ENCODE results near the gene PRM2. TPM values are rescaled to one million over a fixed set of nuclear protein-coding genes. Genes with fewer than 3 reads are reported as not detected.

PRM2 gene
- total and polyA plus RNA-seq, 5 donors from 2014 or later: not detected

DNA sequence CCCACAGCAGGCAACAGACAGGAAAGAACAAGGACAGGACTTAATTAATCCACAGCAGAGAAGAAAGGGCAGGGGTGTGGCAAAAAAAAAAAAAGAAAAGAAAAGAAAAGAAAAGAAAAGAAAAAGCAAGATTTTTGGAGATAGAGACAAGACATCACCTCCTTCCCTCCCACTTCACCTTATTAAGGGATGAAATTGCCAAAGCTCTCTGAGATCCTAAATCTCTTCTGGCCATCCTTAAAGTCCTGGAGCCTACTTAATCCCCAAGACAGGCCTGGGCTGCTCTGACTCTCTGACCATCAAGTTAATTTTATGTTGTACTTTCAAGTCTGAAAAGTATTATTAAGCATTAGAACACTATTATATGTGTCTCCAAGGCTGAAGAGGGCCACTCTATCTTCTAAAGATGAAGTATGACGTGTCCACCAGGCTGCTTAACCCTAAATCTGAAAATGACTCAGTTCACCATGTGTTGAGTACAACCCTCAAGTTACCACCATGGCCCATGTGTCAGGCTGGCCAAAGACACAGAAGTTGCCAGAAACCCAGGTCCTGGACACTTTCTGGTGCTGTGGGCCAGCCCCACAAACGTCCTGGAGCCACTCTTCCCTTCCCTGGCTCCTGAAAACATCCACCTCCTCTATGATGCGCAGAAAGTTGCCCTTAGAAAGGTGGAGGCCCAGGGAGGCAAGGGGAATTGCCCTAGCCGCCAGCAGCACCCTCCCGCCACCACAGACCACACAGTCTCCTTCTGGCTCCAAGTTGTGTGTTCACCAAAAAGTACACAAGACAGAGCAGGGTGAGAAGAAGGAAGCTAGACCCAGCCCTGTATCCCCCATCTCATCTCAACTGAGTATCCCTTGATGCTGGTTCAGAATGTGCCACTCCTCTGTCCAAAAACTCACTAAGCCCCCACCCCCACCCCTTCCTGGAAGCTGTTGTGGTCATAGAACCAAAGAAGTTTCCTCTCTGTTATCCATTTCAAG is 23.0 kb downstream of the PRM2 start:
- peaks cover 15% of the 10 kb centered on the region for H3K36me3 Mint-ChIP-seq
- peak overlapping the region; percentile 91 for H3K27ac ChIP-seq (ENCODE audit: insufficient read depth, low read length, poor library complexity, severe bottlenecking)
- no peaks in the 10 kb centered on the region for H3K9me3 Mint-ChIP-seq
- DNase-seq (peak in 2 of 3 donors; percentile 25 to 67), ATAC-seq (ENCODE audit: low read depth in 2 of 2) (no peak)
- H3K27ac Mint-ChIP-seq: peak overlapping the region; percentile 83 to 95 (median 92)
- H3K27me3 Mint-ChIP-seq: no peaks in the 10 kb centered on the region
- H3K4me3 Mint-ChIP-seq: peak overlapping the region; percentile 86 to 99 (median 90)
- peak overlapping the region; percentile 77 for H3K4me3 ChIP-seq (ENCODE audit: low read depth, low read length)
- peaks cover 15 to 58% (median 38%) of the 10 kb centered on the region in 4 donors for H3K4me1 Mint-ChIP-seq
- H3K4me1 ChIP-seq (ENCODE audit: control insufficient read depth, insufficient read depth, low read length, poor library complexity, severe bottlenecking): peaks cover 51% of the 10 kb centered on the region
- H3K9me3 ChIP-seq (ENCODE audit: control insufficient read depth in 2 of 2, low read length in 2 of 2): no peaks in the 10 kb centered on the region
- H3K27me3 ChIP-seq (ENCODE audit: control insufficient read depth, insufficient read depth, low read length): no peaks in the 10 kb centered on the region
- H3K36me3 ChIP-seq (ENCODE audit: control insufficient read depth, insufficient read depth, low read length): no peaks in the 10 kb centered on the region

DNA sequence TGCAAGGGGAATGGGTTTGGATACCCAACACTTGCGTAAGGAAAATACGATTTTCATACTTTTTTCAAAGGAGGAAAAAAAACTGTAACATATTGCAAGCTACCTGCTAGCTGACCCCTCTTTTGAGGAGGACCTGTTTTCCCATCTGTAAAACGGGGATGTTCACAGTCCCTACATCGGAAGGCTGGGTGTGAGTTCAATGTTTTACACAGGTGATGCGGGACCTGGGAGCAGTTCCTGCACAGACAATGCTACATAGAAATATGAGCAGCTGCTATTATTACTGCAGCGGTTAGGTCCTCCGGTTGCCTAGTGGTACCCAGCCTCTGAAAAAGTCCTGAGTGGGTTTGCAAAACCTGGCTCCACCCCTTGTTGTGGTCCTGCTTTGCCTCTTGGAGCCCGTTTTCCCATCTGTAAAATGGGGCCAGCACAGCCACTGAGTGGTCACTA is 23.8 kb downstream of the PRM2 start:
- Mint-ChIP-seq H3K27me3 (no peaks in the 10 kb centered on the region), H3K9me3 (no peaks in the 10 kb centered on the region), H3K36me3 (peaks cover 15% of the 10 kb centered on the region), H3K4me1 (peaks cover 15 to 57% (median 33%) of the 10 kb centered on the region in 4 donors), H3K27ac (peak overlapping the region; percentile 90 to 96 (median 95)), H3K4me3 (peak overlapping the region; percentile 86 to 99 (median 90))
- DNase-seq (peak in 1 of 3 donors; percentile 53), ATAC-seq (ENCODE audit: low read depth in 2 of 2) (no peak)
- H3K4me3 ChIP-seq (ENCODE audit: low read depth, low read length): peak overlapping the region; percentile 77
- H3K4me1 ChIP-seq (ENCODE audit: control insufficient read depth, insufficient read depth, low read length, poor library complexity, severe bottlenecking): peaks cover 48% of the 10 kb centered on the region
- peak overlapping the region; percentile 91 for H3K27ac ChIP-seq (ENCODE audit: insufficient read depth, low read length, poor library complexity, severe bottlenecking)
- no peaks in the 10 kb centered on the region for H3K9me3 ChIP-seq (ENCODE audit: control insufficient read depth in 2 of 2, low read length in 2 of 2)
- H3K27me3 ChIP-seq (ENCODE audit: control insufficient read depth, insufficient read depth, low read length): no peaks in the 10 kb centered on the region
- no peaks in the 10 kb centered on the region for H3K36me3 ChIP-seq (ENCODE audit: control insufficient read depth, insufficient read depth, low read length)

DNA sequence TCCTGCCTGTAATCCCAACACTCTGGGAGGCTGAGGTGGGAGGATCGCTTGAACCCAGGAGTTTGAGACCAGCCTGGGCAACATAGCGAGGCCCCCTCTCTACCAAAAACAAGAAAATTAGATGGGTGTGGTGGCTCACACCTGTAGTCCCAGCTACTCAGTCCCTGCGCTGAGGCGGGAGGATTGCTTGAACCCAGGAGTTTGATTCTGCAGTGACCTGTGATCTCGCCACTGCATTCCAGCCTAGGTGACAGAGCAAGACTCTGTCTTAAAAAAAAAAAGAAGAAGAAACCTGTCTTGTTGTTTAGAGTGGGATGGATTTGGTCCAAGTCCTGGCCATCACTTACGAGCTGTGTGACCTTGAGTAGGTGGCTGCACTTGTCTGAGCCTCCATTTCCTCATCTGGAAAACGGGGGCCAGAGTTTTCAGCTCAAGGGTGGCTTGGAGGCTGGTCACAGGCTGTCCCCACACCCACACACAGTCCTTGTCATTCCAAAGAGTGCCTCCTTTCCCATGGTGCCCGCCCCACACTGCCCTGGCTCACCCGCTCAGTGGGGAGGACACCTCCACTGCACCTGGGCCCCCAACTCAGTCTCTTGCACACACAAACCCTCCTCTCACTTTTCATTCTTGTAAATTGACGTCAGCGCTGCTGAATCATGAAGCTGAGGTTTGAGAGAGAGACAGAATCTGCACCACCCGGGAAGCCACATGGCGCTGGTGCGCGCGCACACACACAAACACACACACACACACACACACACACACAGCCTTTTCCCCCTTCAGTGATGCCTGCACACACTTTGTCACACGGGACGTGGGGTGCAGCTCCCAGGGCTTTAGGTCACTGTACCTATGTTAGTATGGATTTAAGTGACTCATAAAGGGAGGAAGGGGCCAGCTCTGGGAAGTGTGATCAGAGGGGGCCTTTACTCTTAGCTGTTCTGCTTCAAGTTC is 24.5 kb downstream of the PRM2 start:
- no peaks in the 10 kb centered on the region for H3K9me3 ChIP-seq (ENCODE audit: control insufficient read depth in 2 of 2, low read length in 2 of 2)
- peaks cover 15% of the 10 kb centered on the region for H3K36me3 Mint-ChIP-seq
- ATAC-seq (ENCODE audit: low read depth in 2 of 2) (peak; percentile 37 to 44), DNase-seq (peak; percentile 53 to 90 (median 80))
- H3K36me3 ChIP-seq (ENCODE audit: control insufficient read depth, insufficient read depth, low read length): no peaks in the 10 kb centered on the region
- no peaks in the 10 kb centered on the region for H3K27me3 ChIP-seq (ENCODE audit: control insufficient read depth, insufficient read depth, low read length)
- H3K4me1 ChIP-seq (ENCODE audit: control insufficient read depth, insufficient read depth, low read length, poor library complexity, severe bottlenecking): peaks cover 41% of the 10 kb centered on the region
- peak overlapping the region; percentile 90 to 96 (median 94) for H3K27ac Mint-ChIP-seq
- peak overlapping the region; percentile 86 to 99 (median 90) for H3K4me3 Mint-ChIP-seq
- H3K4me3 ChIP-seq (ENCODE audit: low read depth, low read length): peak overlapping the region; percentile 77
- peaks cover 13 to 50% (median 29%) of the 10 kb centered on the region in 4 donors for H3K4me1 Mint-ChIP-seq
- H3K27ac ChIP-seq (ENCODE audit: insufficient read depth, low read length, poor library complexity, severe bottlenecking): peak overlapping the region; percentile 91
- H3K9me3 Mint-ChIP-seq: no peaks in the 10 kb centered on the region
- H3K27me3 Mint-ChIP-seq: no peaks in the 10 kb centered on the region

DNA sequence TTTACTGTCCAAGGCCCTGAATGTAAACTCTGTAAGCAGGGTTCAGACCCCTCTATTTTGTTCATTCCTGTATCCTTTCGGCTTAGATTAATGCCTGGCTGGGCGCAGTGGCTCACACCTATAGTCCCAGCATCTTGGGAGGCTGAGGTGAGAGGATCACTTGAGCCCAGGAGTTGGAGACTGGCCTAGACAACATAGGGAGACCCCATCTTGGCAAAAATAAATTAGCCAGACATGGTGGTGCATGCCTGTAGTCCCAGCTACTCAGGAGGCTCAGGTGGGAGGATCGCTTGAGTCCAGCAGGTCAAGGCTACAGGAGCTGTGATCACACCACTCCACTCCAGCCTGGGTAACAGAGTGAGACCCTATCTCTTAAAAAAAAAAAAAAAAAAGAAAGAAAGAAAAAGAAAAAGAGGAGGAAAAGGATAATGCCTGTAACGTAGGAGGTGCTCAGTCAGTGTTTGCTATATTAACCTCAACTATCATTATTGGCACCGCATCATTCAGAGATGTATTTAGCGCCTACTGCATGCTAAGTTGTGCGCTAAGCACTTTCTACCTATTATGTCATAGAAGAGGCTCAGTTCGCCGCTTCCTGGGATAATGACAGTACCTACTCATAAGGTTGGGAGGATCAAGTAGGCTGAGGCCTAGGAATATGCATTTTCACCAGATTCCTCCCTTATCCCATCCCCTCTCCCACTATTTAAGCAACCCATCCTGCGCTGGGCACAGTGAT is 25.3 kb downstream of the PRM2 start:
- DNase-seq (peak in 1 of 3 donors; percentile 57), ATAC-seq (ENCODE audit: low read depth in 2 of 2) (no peak)
- Histone ChIP-seq H3K36me3 (ENCODE audit: control insufficient read depth, insufficient read depth, low read length) (no peaks in the 10 kb centered on the region), H3K27ac (ENCODE audit: insufficient read depth, low read length, poor library complexity, severe bottlenecking) (no peak overlapping the region), H3K9me3 (ENCODE audit: control insufficient read depth in 2 of 2, low read length in 2 of 2) (no peaks in the 10 kb centered on the region), H3K4me1 (ENCODE audit: control insufficient read depth, insufficient read depth, low read length, poor library complexity, severe bottlenecking) (peaks cover 42% of the 10 kb centered on the region), H3K4me3 (ENCODE audit: low read depth, low read length) (no peak overlapping the region), H3K27me3 (ENCODE audit: control insufficient read depth, insufficient read depth, low read length) (no peaks in the 10 kb centered on the region)
- Mint-ChIP-seq H3K4me1 (peaks cover 13 to 46% (median 27%) of the 10 kb centered on the region in 4 donors), H3K27ac (peak overlapping the region; percentile 29 to 96 (median 94)), H3K4me3 (peak overlapping the region in 2 of 4 donors; percentile 75 to 86), H3K36me3 (peaks cover 15% of the 10 kb centered on the region), H3K27me3 (no peaks in the 10 kb centered on the region), H3K9me3 (no peaks in the 10 kb centered on the region)

DNA sequence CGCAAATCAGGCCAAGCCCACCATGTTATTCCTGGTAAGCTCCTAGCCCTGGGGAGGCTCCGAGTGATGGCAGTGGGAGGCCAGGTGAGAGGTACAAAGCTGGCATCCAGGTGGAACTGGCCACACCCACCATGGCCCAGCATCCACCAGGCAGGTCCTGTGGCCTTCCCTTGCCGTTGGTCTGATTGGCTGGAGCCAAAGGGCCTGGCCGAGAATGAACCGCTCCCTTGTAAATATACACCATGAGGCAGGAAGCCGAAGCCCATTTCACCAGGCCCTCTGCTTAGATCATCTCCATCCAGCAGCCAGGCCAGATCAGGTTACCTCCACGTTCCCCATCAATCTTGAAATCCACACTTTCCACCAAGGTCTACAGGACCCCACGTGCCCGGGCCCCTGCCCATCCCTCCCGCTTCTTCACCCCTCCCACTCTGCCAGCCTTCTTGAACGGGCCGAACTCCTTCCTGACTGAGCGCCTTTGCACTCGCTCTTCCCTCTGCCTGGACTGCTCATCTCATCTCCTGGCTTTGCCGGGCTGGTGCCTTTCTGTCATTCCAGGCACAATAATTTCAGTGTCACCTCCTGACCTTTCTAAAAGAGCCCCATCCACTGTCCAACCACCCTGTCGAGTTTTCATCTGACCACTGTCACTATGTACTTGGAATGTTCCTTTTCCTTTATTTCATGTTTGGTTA is 26.0 kb downstream of the PRM2 start:
- Histone ChIP-seq H3K27ac (ENCODE audit: insufficient read depth, low read length, poor library complexity, severe bottlenecking) (no peak overlapping the region), H3K36me3 (ENCODE audit: control insufficient read depth, insufficient read depth, low read length) (no peaks in the 10 kb centered on the region), H3K9me3 (ENCODE audit: control insufficient read depth in 2 of 2, low read length in 2 of 2) (no peaks in the 10 kb centered on the region), H3K4me3 (ENCODE audit: low read depth, low read length) (no peak overlapping the region), H3K4me1 (ENCODE audit: control insufficient read depth, insufficient read depth, low read length, poor library complexity, severe bottlenecking) (peaks cover 43% of the 10 kb centered on the region), H3K27me3 (ENCODE audit: control insufficient read depth, insufficient read depth, low read length) (no peaks in the 10 kb centered on the region)
- H3K27me3 Mint-ChIP-seq: no peaks in the 10 kb centered on the region
- H3K4me1 Mint-ChIP-seq: peaks cover 15 to 51% (median 29%) of the 10 kb centered on the region in 4 donors
- H3K36me3 Mint-ChIP-seq: peaks cover 15% of the 10 kb centered on the region
- no peaks in the 10 kb centered on the region for H3K9me3 Mint-ChIP-seq
- no peak for ATAC-seq (ENCODE audit: low read depth in 2 of 2)
- peak overlapping the region in 2 of 4 donors; percentile 61 to 79 for H3K4me3 Mint-ChIP-seq
- H3K27ac Mint-ChIP-seq: peak overlapping the region in 2 of 3 donors; percentile 29 to 95
- peak in 1 of 3 donors; percentile 66 for DNase-seq

DNA sequence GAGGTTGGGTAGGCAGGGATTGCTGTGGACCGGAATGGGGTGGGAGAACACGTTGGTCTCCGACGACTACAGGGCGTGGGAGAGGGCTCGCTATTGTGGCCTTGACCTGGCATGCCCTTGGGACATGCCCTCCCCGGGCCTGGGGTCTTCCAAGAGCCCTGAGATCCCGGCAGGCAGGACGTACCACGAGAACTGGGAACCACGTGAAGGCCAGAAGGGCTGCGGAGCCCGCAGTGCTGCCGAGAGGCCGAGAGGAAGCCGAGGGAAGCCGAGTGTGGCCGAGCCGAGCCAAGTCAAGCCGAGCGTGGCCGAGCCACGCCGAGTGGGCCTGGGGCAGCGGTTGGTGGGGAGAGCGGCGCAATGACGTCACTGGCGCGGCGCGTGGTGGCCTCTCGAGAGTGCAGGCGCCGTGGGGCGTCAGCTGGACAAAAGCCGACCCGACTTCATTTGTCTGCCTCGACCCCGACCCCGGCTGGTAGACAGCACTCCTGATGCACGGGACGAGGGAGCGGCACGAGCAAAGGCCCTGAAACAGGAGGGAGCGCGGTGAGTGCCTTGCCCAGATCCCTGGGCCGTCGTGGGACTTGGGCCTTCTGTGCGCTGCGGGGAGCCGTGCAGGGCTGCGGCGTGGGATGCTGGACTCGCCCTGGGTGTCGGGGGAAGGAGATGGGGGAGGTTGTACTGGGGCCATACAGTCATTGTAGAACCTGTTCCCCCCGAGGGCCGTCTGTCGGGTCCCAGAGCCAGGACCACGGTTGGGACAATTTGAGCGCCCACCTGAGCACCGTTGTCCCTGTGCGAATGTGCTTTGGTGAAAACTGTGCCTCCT is 26.8 kb downstream of the PRM2 start:
- no peak overlapping the region for H3K27ac ChIP-seq (ENCODE audit: insufficient read depth, low read length, poor library complexity, severe bottlenecking)
- no peaks in the 10 kb centered on the region for H3K27me3 ChIP-seq (ENCODE audit: control insufficient read depth, insufficient read depth, low read length)
- Mint-ChIP-seq H3K4me1 (peaks cover 15 to 54% (median 29%) of the 10 kb centered on the region in 4 donors), H3K27ac (peak overlapping the region in 1 of 3 donors; percentile 43), H3K9me3 (no peaks in the 10 kb centered on the region), H3K27me3 (no peaks in the 10 kb centered on the region), H3K4me3 (peak overlapping the region in 2 of 4 donors; percentile 61 to 89), H3K36me3 (peaks cover 15% of the 10 kb centered on the region)
- H3K4me1 ChIP-seq (ENCODE audit: control insufficient read depth, insufficient read depth, low read length, poor library complexity, severe bottlenecking): peaks cover 37% of the 10 kb centered on the region
- DNase-seq (peak in 1 of 3 donors; percentile 56), ATAC-seq (ENCODE audit: low read depth in 2 of 2) (no peak)
- H3K9me3 ChIP-seq (ENCODE audit: control insufficient read depth in 2 of 2, low read length in 2 of 2): no peaks in the 10 kb centered on the region
- H3K4me3 ChIP-seq (ENCODE audit: low read depth, low read length): no peak overlapping the region
- H3K36me3 ChIP-seq (ENCODE audit: control insufficient read depth, insufficient read depth, low read length): no peaks in the 10 kb centered on the region

Data from CD4-positive, CD25-positive, alpha-beta regulatory T cell (primary cell).